ENCODE results near the gene TNFRSF8.

The TNFRSF8 gene

GRCh38 chr1:12144236-12144635 lies 81.1 kb downstream of the TNFRSF8 start:
- no peak overlapping the region for H2AFZ ChIP-seq (ENCODE audit: low read length)
- TF ChIP-seq CTCF (IDR thresholded peaks at IDR 0.05; ENCODE audit: low read length) (no peak), EZH2 (IDR thresholded peaks at IDR 0.05; ENCODE audit: borderline replicate concordance, low read length) (no peak)
- no peaks in the 10 kb centered on the region; the same call in 1 of the 2 replicates for H3K27me3 ChIP-seq (ENCODE audit: insufficient read depth, low read length)
- no peaks in the 10 kb centered on the region for H3K79me2 ChIP-seq (ENCODE audit: insufficient read depth, low read length)
- no peaks in the 10 kb centered on the region for H3K36me3 ChIP-seq (ENCODE audit: insufficient read depth, low read length)
- no peak overlapping the region for H3K27ac ChIP-seq (ENCODE audit: low read depth, low read length, poor library complexity, severe bottlenecking)
- no peak overlapping the region for H3K9ac ChIP-seq (ENCODE audit: low read length)
- H3K4me3 ChIP-seq (ENCODE audit: low read depth, low read length, poor library complexity, severe bottlenecking): no peak overlapping the region
- H3K9me3 ChIP-seq (ENCODE audit: low read length): no peaks in the 10 kb centered on the region
- H3K9me2 ChIP-seq (ENCODE audit: low read depth, low read length): no peaks in the 10 kb centered on the region
- H3F3A ChIP-seq (ENCODE audit: insufficient read depth, low read length): no peaks in the 10 kb centered on the region
- no peaks in the 10 kb centered on the region for H4K20me1 ChIP-seq (ENCODE audit: insufficient read depth, low read length)
- H3K4me1 ChIP-seq (ENCODE audit: insufficient read depth, low read length, severe bottlenecking): peaks cover 12% of the 10 kb centered on the region
- no peak overlapping the region for H3K4me2 ChIP-seq (ENCODE audit: low read length)

- H3K27me3 ChIP-seq (ENCODE audit: insufficient read depth, low read length): no peaks in the 10 kb centered on the region; the same call in 1 of the 2 replicates
- H3K36me3 ChIP-seq (ENCODE audit: insufficient read depth, low read length): no peaks in the 10 kb centered on the region
- no peaks in the 10 kb centered on the region for H3K79me2 ChIP-seq (ENCODE audit: insufficient read depth, low read length)
- peaks cover 15% of the 10 kb centered on the region for H3K4me1 ChIP-seq (ENCODE audit: insufficient read depth, low read length, severe bottlenecking)
- no peak overlapping the region for H3K4me2 ChIP-seq (ENCODE audit: low read length)
- no peak overlapping the region for H2AFZ ChIP-seq (ENCODE audit: low read length)
- no peaks in the 10 kb centered on the region for H3F3A ChIP-seq (ENCODE audit: insufficient read depth, low read length)
- TF ChIP-seq CTCF (IDR thresholded peaks at IDR 0.05; ENCODE audit: low read length): no peak
- TF ChIP-seq EZH2 (IDR thresholded peaks at IDR 0.05; ENCODE audit: borderline replicate concordance, low read length): no peak
- H3K9ac ChIP-seq (ENCODE audit: low read length): no peak overlapping the region
- H4K20me1 ChIP-seq (ENCODE audit: insufficient read depth, low read length): no peaks in the 10 kb centered on the region
- H3K4me3 ChIP-seq (ENCODE audit: low read depth, low read length, poor library complexity, severe bottlenecking): no peak overlapping the region
- H3K9me2 ChIP-seq (ENCODE audit: low read depth, low read length): no peaks in the 10 kb centered on the region
- H3K9me3 ChIP-seq (ENCODE audit: low read length): no peaks in the 10 kb centered on the region
- H3K27ac ChIP-seq (ENCODE audit: low read depth, low read length, poor library complexity, severe bottlenecking): no peak overlapping the region
These were observed 81.9 kb downstream of the TNFRSF8 start for GRCh38 chr1:12144969-12145368.

- TF ChIP-seq EZH2 (IDR thresholded peaks at IDR 0.05; ENCODE audit: borderline replicate concordance, low read length): no peak
- TF ChIP-seq CTCF (IDR thresholded peaks at IDR 0.05; ENCODE audit: low read length): no peak
- H3K27me3 ChIP-seq (ENCODE audit: insufficient read depth, low read length): no peaks in the 10 kb centered on the region; the same call in 1 of the 2 replicates
- H2AFZ ChIP-seq (ENCODE audit: low read length): no peak overlapping the region
- H3K9me2 ChIP-seq (ENCODE audit: low read depth, low read length): no peaks in the 10 kb centered on the region
- H4K20me1 ChIP-seq (ENCODE audit: insufficient read depth, low read length): no peaks in the 10 kb centered on the region
- H3K27ac ChIP-seq (ENCODE audit: low read depth, low read length, poor library complexity, severe bottlenecking): no peak overlapping the region
- no peaks in the 10 kb centered on the region for H3K9me3 ChIP-seq (ENCODE audit: low read length)
- H3K36me3 ChIP-seq (ENCODE audit: insufficient read depth, low read length): no peaks in the 10 kb centered on the region
- H3K9ac ChIP-seq (ENCODE audit: low read length): no peak overlapping the region
- H3F3A ChIP-seq (ENCODE audit: insufficient read depth, low read length): no peaks in the 10 kb centered on the region
- no peak overlapping the region for H3K4me2 ChIP-seq (ENCODE audit: low read length)
- H3K4me3 ChIP-seq (ENCODE audit: low read depth, low read length, poor library complexity, severe bottlenecking): no peak overlapping the region
- H3K79me2 ChIP-seq (ENCODE audit: insufficient read depth, low read length): no peaks in the 10 kb centered on the region
- H3K4me1 ChIP-seq (ENCODE audit: insufficient read depth, low read length, severe bottlenecking): peaks cover 15% of the 10 kb centered on the region
These were observed 82.7 kb downstream of the TNFRSF8 start for GRCh38 chr1:12145616-12146342.
